ENCODE results near the gene GAS2L2.

GRCh38 chr17:35700150-35700549 lies 52.9 kb downstream of the GAS2L2 start:
- TF ChIP-seq POLR2AphosphoS5 (IDR thresholded peaks at IDR 0.05) (no peak), CTCF (IDR thresholded peaks at IDR 0.05; ENCODE audit: poor library complexity, severe bottlenecking) (no peak), REST (IDR thresholded peaks at IDR 0.05; ENCODE audit: borderline replicate concordance) (no peak), EP300 (conservative IDR thresholded peaks at IDR 0.05; ENCODE audit: poor library complexity, severe bottlenecking) (no peak)

All from neural cell (in vitro differentiated cells).